Esophagus squamous epithelium (tissue), 4 donors: ENCODE measurements around the gene DDA1.

Experiments
- POLR2A ChIP-seq, 4 donors: fragments of 450-650 bp; IDR thresholded peaks; one replicate each; pipeline ENCODE4 v1.6.1; 2017; ENCODE audit warnings: antibody characterized with exemption in 4 of 4, mild to moderate bottlenecking in 4 of 4, moderate library complexity in 3 of 4
- TF ChIP-seq, protein P1 (sequence below), 6 experiments: fragments of 450-650 bp in 4 of 6; fragments of 200-600 bp in 2 of 6; sonication (generic) in 2 of 6; IDR thresholded peaks; one replicate each; pipeline ENCODE4 v1.5.1; 2016 to 2019; ENCODE audit warnings: antibody characterized with exemption in 6 of 6, mild to moderate bottlenecking in 4 of 6, moderate library complexity in 4 of 6

GRCh38 chr19:17311455-17312188 lies 2.3 kb downstream of the DDA1 start:
- TF ChIP-seq, protein P1, sequence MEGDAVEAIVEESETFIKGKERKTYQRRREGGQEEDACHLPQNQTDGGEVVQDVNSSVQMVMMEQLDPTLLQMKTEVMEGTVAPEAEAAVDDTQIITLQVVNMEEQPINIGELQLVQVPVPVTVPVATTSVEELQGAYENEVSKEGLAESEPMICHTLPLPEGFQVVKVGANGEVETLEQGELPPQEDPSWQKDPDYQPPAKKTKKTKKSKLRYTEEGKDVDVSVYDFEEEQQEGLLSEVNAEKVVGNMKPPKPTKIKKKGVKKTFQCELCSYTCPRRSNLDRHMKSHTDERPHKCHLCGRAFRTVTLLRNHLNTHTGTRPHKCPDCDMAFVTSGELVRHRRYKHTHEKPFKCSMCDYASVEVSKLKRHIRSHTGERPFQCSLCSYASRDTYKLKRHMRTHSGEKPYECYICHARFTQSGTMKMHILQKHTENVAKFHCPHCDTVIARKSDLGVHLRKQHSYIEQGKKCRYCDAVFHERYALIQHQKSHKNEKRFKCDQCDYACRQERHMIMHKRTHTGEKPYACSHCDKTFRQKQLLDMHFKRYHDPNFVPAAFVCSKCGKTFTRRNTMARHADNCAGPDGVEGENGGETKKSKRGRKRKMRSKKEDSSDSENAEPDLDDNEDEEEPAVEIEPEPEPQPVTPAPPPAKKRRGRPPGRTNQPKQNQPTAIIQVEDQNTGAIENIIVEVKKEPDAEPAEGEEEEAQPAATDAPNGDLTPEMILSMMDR (IDR thresholded peaks at IDR 0.05) = no peak
- TF ChIP-seq POLR2A (IDR thresholded peaks at IDR 0.05) = no peak
